SK-N-SH (cell line): ENCODE results near the gene CRISPLD2. TPM values are rescaled to one million over a fixed set of nuclear protein-coding genes. Genes with fewer than 3 reads are reported as not detected.

Experiments used
- CTCF ChIA-PET: fragments of 300-600, 350-600 bp; formaldehyde crosslinking; extraction: SDS; loops from one replicate; lab custom pipeline; 2021; lab: Yijun Ruan, JAX
- POLR2A ChIA-PET: fragments of 350-600 bp; sonication (Branson Sonifier 250); formaldehyde crosslinking; extraction: SDS; loops from one replicate; lab custom pipeline; 2020; ENCODE audit warnings: antibody characterized with exemption, inconsistent platforms; lab: Yijun Ruan, JAX
- DNase-seq: peaks from one replicate; pipeline ENCODE4 v3.0.0; 2012
- H2AFZ ChIP-seq: fragments of 200-600 bp; sonication (generic); 2 replicates; pipeline ENCODE4 v1.8.1; 2016; ENCODE audit warnings: antibody characterized with exemption, mild to moderate bottlenecking, low read depth
- H3F3A ChIP-seq: fragments of 200-600 bp; sonication (generic); replicated peaks from 2 replicates; pipeline ENCODE3; 2016; ENCODE audit warnings: antibody characterized with exemption, mild to moderate bottlenecking; ENCODE audit not compliant: insufficient read depth
- H3K27ac ChIP-seq, 2 experiments: fragments of 200-500 bp in 1 of 2; fragments of 200-600 bp in 1 of 2; sonication (Bioruptor generic) in 1 of 2; sonication (generic), shearing (Covaris generic) in 1 of 2; 2 replicates each; pipeline versions ENCODE4 v1.5.1 to v1.6.1; 2014 to 2016; ENCODE audit warnings: low read depth in 2 of 2, inconsistent platforms in 1 of 2, low read length in 1 of 2, mild to moderate bottlenecking in 1 of 2, mixed read lengths in 1 of 2
- H3K27me3 ChIP-seq: fragments of 200-600 bp; sonication (generic), shearing (Covaris generic); 2 replicates; pipeline ENCODE4 v1.6.1; 2016; ENCODE audit warnings: mixed run types; ENCODE audit not compliant: insufficient read depth
- H3K36me3 ChIP-seq, 2 experiments: fragments of 200-500 bp in 1 of 2; fragments of 200-600 bp in 1 of 2; sonication (Bioruptor generic) in 1 of 2; sonication (generic) in 1 of 2; replicated peaks in 1 of 2; 2 replicates each; pipeline versions ENCODE3 to v1.5.1; 2014 to 2016; ENCODE audit warnings: low read length in 1 of 2, mild to moderate bottlenecking in 1 of 2; ENCODE audit not compliant: insufficient read depth in 2 of 2, control insufficient read depth in 1 of 2
- H3K4me1 ChIP-seq, 2 experiments: fragments of 200-500 bp in 1 of 2; fragments of 200-600 bp in 1 of 2; sonication (Bioruptor generic) in 1 of 2; sonication (generic), shearing (Covaris generic) in 1 of 2; 2 replicates each; pipeline versions ENCODE4 v1.5.1 to v1.6.1; 2014 to 2016; ENCODE audit warnings: low read depth in 1 of 2, low read length in 1 of 2, mixed run types in 1 of 2; ENCODE audit not compliant: insufficient read depth in 2 of 2, control insufficient read depth in 1 of 2
- H3K4me2 ChIP-seq: fragments of 200-600 bp; sonication (generic), shearing (Covaris generic); 2 replicates; pipeline ENCODE4 v1.6.1; 2017; ENCODE audit warnings: mixed run types
- H3K4me3 ChIP-seq, 2 experiments: fragments of 200-500 bp in 1 of 2; fragments of 200-600 bp in 1 of 2; sonication (Bioruptor generic) in 1 of 2; sonication (generic), shearing (Covaris generic) in 1 of 2; 2 replicates each; pipeline versions ENCODE4 v1.5.1 to v1.8.1; 2014 to 2016; ENCODE audit warnings: low read depth in 2 of 2, inconsistent platforms in 1 of 2, low read length in 1 of 2, mild to moderate bottlenecking in 1 of 2, mixed read lengths in 1 of 2, moderate library complexity in 1 of 2
- H3K79me2 ChIP-seq: fragments of 200-600 bp; sonication (generic); 2 replicates; pipeline ENCODE4 v1.8.1; 2017; ENCODE audit warnings: mild to moderate bottlenecking; ENCODE audit not compliant: insufficient read depth
- H3K9ac ChIP-seq: fragments of 200-600 bp; sonication (generic); 2 replicates; pipeline ENCODE4 v1.6.1; 2017; ENCODE audit warnings: mixed run types
- H3K9me2 ChIP-seq: fragments of 200-600 bp; sonication (generic); 2 replicates; pipeline ENCODE4 v1.6.1; 2017; ENCODE audit warnings: mixed run types
- H3K9me3 ChIP-seq: fragments of 200-600 bp; sonication (generic); 2 replicates; pipeline ENCODE4 v1.6.1; 2017; ENCODE audit warnings: mixed run types, mild to moderate bottlenecking, moderate library complexity
- H4K20me1 ChIP-seq: fragments of 200-600 bp; sonication (generic); 2 replicates; pipeline ENCODE4 v1.6.1; 2017; ENCODE audit warnings: mild to moderate bottlenecking, mixed run types; ENCODE audit not compliant: insufficient read depth
- CHD2 ChIP-seq: fragments of 150-350 bp; IDR thresholded peaks from 2 replicates; pipeline ENCODE4 v1.6.1; 2018; ENCODE audit warnings: low read length; ENCODE audit not compliant: partially characterized antibody
- CTCF ChIP-seq: fragments of 200-600 bp; sonication (generic); IDR thresholded peaks from 2 replicates; pipeline ENCODE4 v1.6.1; 2017; ENCODE audit warnings: antibody characterized with exemption, mild to moderate bottlenecking, moderate library complexity
- ELF1 ChIP-seq: IDR thresholded peaks from 2 replicates; pipeline ENCODE4 v1.4.0; 2012
- EZH2phosphoT487 ChIP-seq: fragments of 200-600 bp; sonication (generic); IDR thresholded peaks from 2 replicates; pipeline ENCODE4 v1.6.1; 2017; ENCODE audit warnings: low read depth, mixed run types, mild to moderate bottlenecking, antibody characterized with exemption, moderate library complexity, borderline replicate concordance
- FOSL2 ChIP-seq: IDR thresholded peaks from 2 replicates; pipeline ENCODE4 v1.4.0; 2012; ENCODE audit warnings: low read depth, mild to moderate bottlenecking, moderate library complexity, borderline replicate concordance
- FOXJ3 ChIP-seq: sonication (generic); formaldehyde crosslinking; IDR thresholded peaks from 2 replicates; pipeline ENCODE4 v1.5.1; 2020; ENCODE audit warnings: mild to moderate bottlenecking, missing genetic modification reagents
- FOXM1 ChIP-seq: IDR thresholded peaks from 2 replicates; pipeline ENCODE4 v1.4.0; 2012; ENCODE audit warnings: low read depth, mild to moderate bottlenecking
- GABPA ChIP-seq: IDR thresholded peaks from 2 replicates; pipeline ENCODE4 v1.4.0; 2012; ENCODE audit warnings: low read depth, mild to moderate bottlenecking
- JUND ChIP-seq: IDR thresholded peaks from 2 replicates; pipeline ENCODE4 v1.4.0; 2012
- MAX ChIP-seq: IDR thresholded peaks from 2 replicates; pipeline ENCODE4 v1.4.0; 2012; ENCODE audit warnings: low read depth
- MEF2A ChIP-seq: IDR thresholded peaks from 2 replicates; pipeline ENCODE4 v1.4.0; 2012; ENCODE audit warnings: low read depth, borderline replicate concordance
- MXI1 ChIP-seq: IDR thresholded peaks from 2 replicates; pipeline ENCODE4 v1.6.1; 2012; ENCODE audit warnings: mild to moderate bottlenecking, low read depth, low read length, improper control_type of control experiment
- NFIC ChIP-seq: IDR thresholded peaks from 2 replicates; pipeline ENCODE4 v1.4.0; 2012; ENCODE audit warnings: borderline replicate concordance
- NRF1 ChIP-seq: IDR thresholded peaks from 2 replicates; pipeline ENCODE4 v1.6.1; 2012; ENCODE audit warnings: low read depth, mild to moderate bottlenecking, low read length
- PBX3 ChIP-seq: IDR thresholded peaks from 2 replicates; pipeline ENCODE4; 2012
- RCOR1 ChIP-seq: fragments of 150-350 bp; IDR thresholded peaks from 2 replicates; pipeline ENCODE4 v1.6.1; 2017; ENCODE audit warnings: antibody characterized with exemption, low read length
- REST ChIP-seq: IDR thresholded peaks from 2 replicates; pipeline ENCODE4 v1.6.1; 2012; ENCODE audit warnings: mild to moderate bottlenecking, low read depth, low read length, moderate library complexity
- RXRA ChIP-seq: IDR thresholded peaks from 2 replicates; pipeline ENCODE4 v1.4.0; 2012; ENCODE audit warnings: low read depth, mild to moderate bottlenecking, borderline replicate concordance
- TCF12 ChIP-seq: IDR thresholded peaks from 2 replicates; pipeline ENCODE4 v1.4.0; 2012
- TEAD4 ChIP-seq: IDR thresholded peaks from 2 replicates; pipeline ENCODE4 v1.4.0; 2012; ENCODE audit warnings: mild to moderate bottlenecking, borderline replicate concordance; ENCODE audit not compliant: insufficient read depth
- USF1 ChIP-seq: IDR thresholded peaks from 2 replicates; pipeline ENCODE4 v1.4.0; 2012; ENCODE audit warnings: low read depth, borderline replicate concordance
- USF2 ChIP-seq: fragments of 150-350 bp; IDR thresholded peaks from 2 replicates; pipeline ENCODE4 v1.6.1; 2017; ENCODE audit warnings: antibody characterized with exemption, low read length, low read depth, borderline replicate concordance
- YY1 ChIP-seq: IDR thresholded peaks from 2 replicates; pipeline ENCODE4 v1.4.0; 2012; ENCODE audit warnings: low read depth, mild to moderate bottlenecking
- ZBTB33 ChIP-seq: IDR thresholded peaks from 2 replicates; pipeline ENCODE4 v1.4.0; 2012; ENCODE audit warnings: low read depth, borderline replicate concordance
- WGBS: methylation state at CpG from one replicate; pipeline ENCODE4 v1.1.6; 2017; ENCODE audit warnings: low lambda C conversion rate; 5-methylcytosine and 5-hydroxymethylcytosine counted together
- polyA plus RNA-seq, 3 experiments: library from polyadenylated mRNA; depleted of rRNA; stranded (reverse); fragments of >200 nt; gene quantifications; 2 replicates each; pipeline ENCODE4 v1.2.3, GENCODE V29; 2012

Gene CRISPLD2
- polyA plus RNA-seq, 1 of the 3 experiments (the other 2 are of a cell fraction): 6.3 TPM

- CTCF ChIA-PET: interaction anchor here (1.0 to 1.6 kb wide), 4 partner anchors 71 to 205 kb away, joined by 3 to 7 read pairs (median 4); no protein-coding TSS in a partner anchor
- Histone ChIP-seq H3K4me1 (peaks cover 18 to 25% of the 10 kb centered on the region in 2 experiments; a peak in 2 of 4 replicates), H3K9me3 (no peaks in the 10 kb centered on the region), H3K27ac (peak overlapping the region; percentile 58 to 73), H3K4me3 (no peak overlapping the region), H3K27me3 (no peaks in the 10 kb centered on the region), H4K20me1 (no peaks in the 10 kb centered on the region), H3K36me3 (no peaks in the 10 kb centered on the region), H3K9me2 (no peaks in the 10 kb centered on the region), H3F3A (peaks cover 17% of the 10 kb centered on the region), H3K79me2 (no peaks in the 10 kb centered on the region), H3K4me2 (0 out of 2 replicates have a peak overlapping the region, but pooled peaks have one; percentile 41), H3K9ac (peak overlapping the region; percentile 49; the same call in 1 of the 2 replicates), H2AFZ (peak overlapping the region; percentile 85)
- DNase-seq: peak; percentile 85
- 69% methylated on average over 7 of the region's 16 CpGs for WGBS
- POLR2A ChIA-PET: interaction anchor here (0.6 kb wide), 2 partner anchors 12 to 22 kb away, joined by 3 read pairs; no protein-coding TSS in a partner anchor
- TF ChIP-seq REST (no peak), USF1 (no peak), FOXJ3 (peak; percentile 60; the same call in 1 of the 2 replicates), TCF12 (peak; percentile 68), MEF2A (no peak), CTCF (no peak), TEAD4 (no peak), MXI1 (peak; percentile 12; the same call in 1 of the 2 replicates), RCOR1 (peak; percentile 65; the same call in 1 of the 2 replicates), USF2 (no peak), RXRA (no peak), PBX3 (peak; percentile 38), ELF1 (no peak), YY1 (no peak), ZBTB33 (no peak), FOSL2 (no peak), NFIC (no peak), MAX (no peak), NRF1 (no peak), CHD2 (peak; percentile 27), EZH2phosphoT487 (no peak), JUND (no peak), GABPA (no peak), FOXM1 (no peak)
These were observed 7.4 kb downstream of the CRISPLD2 start for GRCh38 chr16:84827131-84827574.
